Epithelial cell of prostate (primary cell): ENCODE results near the gene STMND1.

Experiments
- DNase-seq: peaks from one replicate; pipeline ENCODE4 v3.0.0-alpha.2; 2011; ENCODE audit warnings: low read depth, low spot score
- H3K27ac ChIP-seq: fragments of 450-650 bp; 2 replicates; pipeline ENCODE4 v1.5.1; 2017; ENCODE audit warnings: mild to moderate bottlenecking

The STMND1 gene

DNA sequence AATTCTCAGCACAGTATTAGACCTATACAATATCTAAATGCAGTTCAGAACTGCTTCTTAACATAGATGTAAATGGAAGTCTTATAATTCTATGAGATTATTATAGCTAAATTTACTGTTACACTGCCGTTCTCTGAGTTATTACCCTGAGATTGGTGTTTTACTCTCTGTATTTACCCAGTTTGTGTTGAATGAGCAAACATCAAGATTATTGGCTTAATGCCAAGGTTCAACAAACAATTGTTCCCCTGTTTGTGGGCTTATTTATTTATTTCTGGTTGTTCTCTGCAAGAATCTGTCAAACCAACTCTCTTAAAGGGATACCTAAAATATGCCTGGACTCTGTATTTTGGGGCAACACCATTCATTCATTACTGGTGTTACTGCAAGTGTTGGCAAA is 5.2 kb upstream of the STMND1 start:
- DNase-seq = no peak
- H3K27ac ChIP-seq = no peak overlapping the region

GRCh38 chr6:17097982-17098381 is 3.9 kb upstream of the STMND1 start:
- DNase-seq = no peak
- H3K27ac ChIP-seq = no peak overlapping the region

DNA sequence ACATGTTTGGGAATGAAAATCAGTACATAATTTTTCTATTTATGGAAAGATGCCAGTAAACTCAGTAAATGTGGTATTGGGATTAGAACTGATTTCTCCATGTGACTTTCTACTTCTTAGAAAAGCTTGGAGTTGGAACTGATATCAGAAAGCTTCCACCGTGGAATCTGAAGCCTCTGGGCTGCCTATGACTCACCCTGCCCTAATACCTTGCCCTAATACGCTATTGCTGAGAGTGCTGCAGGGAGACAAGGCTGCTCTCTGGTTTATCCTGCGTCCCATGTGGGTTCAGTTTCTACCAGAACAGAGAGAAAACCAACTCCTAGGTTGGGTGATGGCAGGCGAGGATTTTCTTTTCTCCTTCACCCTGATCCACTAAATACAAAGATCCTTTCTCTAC is 3.3 kb upstream of the STMND1 start:
- no peak for DNase-seq
- H3K27ac ChIP-seq = no peak overlapping the region

- no peak overlapping the region for H3K27ac ChIP-seq
These were observed 2.3 kb upstream of the STMND1 start for GRCh38 chr6:17099401-17100059.

GRCh38 chr6:17100806-17101205 is 1.0 kb upstream of the STMND1 start:
- H3K27ac ChIP-seq = no peak overlapping the region
- DNase-seq = no peak

More at GRCh38 chr6:17099401-17100059, 2.3 kb upstream of the STMND1 start:
- no peak for DNase-seq

DNA sequence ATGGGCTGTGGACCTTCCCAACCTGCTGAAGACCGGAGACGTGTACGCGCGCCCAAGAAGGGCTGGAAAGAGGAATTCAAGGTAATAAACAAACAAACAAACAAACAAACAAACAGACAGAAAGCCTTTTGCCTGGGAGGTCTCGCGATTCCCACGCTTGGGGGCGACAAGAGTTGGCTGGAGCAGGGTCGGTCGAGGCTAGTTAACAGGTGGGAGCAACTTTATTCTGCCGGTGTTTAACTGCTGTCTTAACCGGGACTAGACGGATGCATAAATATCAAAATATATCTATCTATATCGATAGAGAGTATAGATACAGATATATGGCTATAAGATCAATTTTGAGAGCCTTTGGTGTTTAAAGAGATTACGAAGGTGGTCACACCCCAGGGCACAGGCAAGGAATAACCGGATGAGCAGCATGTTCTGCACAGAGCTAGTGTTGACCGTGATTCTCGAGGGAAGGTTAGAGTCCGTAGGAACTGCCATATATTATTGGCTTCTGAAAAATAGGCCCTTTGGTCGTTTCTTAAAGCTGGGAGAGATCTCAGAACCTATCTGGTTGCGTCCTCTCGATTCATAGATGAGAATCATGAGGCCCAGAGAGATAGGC is 514 bp downstream of the STMND1 start:
- DNase-seq = no peak
- no peak overlapping the region for H3K27ac ChIP-seq

DNA sequence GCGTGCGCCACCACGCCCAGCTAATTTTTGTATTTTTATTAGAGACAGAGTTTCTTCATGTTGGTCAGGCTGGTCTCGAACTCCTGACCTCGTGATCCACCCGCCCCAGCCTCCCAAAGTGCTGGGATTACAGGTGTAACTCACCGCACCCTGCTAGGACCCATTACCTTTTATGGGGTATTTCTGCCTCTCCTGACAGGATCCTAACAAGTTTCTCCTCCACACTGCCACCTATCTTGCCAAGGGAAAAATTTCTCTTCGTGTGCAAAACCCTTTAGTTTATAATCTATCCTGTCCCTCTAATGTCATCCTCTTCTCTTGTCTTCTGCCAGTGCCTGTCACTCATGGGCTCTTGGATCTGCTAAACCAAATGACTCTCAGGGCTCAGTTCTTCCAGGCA is 1.9 kb downstream of the STMND1 start:
- no peak for DNase-seq
- no peak overlapping the region for H3K27ac ChIP-seq

GRCh38 chr6:17107863-17108262 is 6.0 kb downstream of the STMND1 start:
- no peak for DNase-seq
- no peak overlapping the region for H3K27ac ChIP-seq

DNA sequence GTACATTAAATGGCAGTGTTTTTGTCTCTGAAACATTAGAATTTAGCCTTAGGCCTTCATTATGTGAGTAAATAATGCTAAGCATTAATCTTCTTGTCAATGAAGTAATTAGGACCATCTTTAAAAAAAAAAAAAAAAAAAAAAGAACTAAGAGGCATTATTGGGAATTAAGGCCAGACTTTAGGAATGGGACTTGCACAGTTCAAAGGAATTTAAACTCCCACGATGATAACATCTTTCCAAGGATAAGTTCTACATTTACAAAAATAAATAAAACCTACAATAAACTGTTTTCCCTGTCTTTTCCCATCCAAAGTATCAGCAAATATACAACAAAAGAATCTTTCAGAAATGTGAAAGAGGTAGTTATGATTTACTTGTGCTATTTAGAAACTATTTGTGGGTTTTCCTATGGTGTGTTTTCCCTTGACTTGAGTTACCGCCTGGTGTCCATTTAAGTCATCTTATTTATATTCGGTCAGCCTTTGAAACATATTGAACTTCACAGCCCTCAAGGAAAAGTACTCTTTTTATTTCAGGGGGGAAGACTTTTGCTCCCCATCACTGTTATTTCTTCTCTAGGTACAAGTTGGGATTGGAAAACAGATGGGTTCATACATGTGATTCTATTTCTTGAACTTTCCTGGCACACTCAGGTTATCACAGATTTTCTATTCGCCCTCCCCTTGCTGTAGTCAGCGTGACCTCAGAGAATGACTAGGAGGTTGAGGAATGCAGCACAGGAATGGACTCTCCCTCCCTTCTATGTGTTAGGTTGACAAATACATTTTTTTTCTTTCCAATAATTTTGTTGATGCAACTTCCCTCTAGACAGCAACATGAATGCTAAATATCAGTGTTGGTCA is 13.6 kb downstream of the STMND1 start:
- DNase-seq = peak; percentile 56
- H3K27ac ChIP-seq = peak overlapping the region; percentile 70

DNA sequence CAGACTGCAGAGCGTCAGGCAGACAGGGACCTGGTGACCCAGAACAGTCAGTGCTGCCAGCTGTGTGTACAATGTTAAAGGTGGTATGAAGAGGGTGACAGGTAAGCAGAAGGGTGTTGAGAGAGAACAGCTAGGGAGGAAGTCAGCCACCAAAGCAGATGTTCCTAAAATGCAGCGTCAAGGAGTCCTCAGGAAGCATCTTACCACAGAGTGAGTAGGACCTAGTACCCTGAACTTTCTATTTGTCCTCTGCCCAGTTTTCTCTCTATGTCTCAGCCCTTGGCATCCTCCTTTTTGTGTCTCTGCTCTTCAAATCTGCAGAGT is 14.2 kb downstream of the STMND1 start:
- H3K27ac ChIP-seq = peak overlapping the region; percentile 70
- DNase-seq = no peak

DNA sequence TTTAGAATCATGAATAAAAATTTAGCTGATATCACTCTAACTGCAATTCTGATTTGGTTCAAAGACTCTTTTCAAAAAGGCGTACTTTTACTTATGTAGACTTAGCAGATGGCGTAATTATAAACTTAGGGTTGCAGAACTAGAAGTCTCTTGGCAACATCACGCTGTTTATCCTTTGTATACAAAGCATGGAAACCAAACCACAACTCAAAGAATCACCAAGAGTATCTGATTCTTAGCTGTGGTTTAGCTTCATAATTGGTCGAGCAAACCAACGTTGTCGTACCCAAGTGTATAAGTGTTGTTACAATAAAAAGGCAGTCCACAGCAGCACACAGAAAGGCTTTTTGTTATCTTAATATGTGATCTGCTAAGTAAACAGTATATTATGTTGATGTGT is 18.2 kb downstream of the STMND1 start:
- no peak for DNase-seq
- no peak overlapping the region for H3K27ac ChIP-seq

- H3K27ac ChIP-seq = no peak overlapping the region
- DNase-seq = no peak
These were observed 23.6 kb downstream of the STMND1 start for GRCh38 chr6:17125407-17125806.

- no peak overlapping the region for H3K27ac ChIP-seq
- no peak for DNase-seq
These were observed 28.9 kb downstream of the STMND1 start for GRCh38 chr6:17130786-17131185.

GRCh38 chr6:17132967-17133366 is 31.1 kb downstream of the STMND1 start:
- no peak overlapping the region for H3K27ac ChIP-seq
- no peak for DNase-seq

- H3K27ac ChIP-seq = no peak overlapping the region
- DNase-seq = no peak
These were observed 36.2 kb downstream of the STMND1 start for GRCh38 chr6:17138033-17138432.

- no peak for DNase-seq
- no peak overlapping the region for H3K27ac ChIP-seq
These were observed 42.2 kb downstream of the STMND1 start for GRCh38 chr6:17144016-17144415.

DNA sequence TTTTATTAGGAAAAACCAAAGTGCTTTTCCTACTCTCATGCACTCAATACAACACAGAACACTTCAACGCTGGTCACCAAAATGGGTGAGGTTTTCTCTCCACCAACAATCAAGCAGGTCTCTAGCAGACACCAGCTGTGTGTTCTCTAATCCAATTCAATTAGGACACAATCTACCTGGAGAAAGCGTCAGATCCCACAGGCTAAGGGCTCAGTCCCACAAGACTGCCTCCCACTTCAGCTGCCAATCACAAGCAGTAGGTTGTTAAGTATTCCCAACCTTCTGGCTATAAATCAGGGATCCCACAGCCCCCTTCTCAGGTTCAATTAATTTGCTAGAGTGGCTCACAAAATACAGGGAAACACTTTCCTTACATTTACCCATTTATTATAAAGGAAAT is 47.7 kb downstream of the STMND1 start:
- H3K27ac ChIP-seq = no peak overlapping the region
- DNase-seq = no peak

DNA sequence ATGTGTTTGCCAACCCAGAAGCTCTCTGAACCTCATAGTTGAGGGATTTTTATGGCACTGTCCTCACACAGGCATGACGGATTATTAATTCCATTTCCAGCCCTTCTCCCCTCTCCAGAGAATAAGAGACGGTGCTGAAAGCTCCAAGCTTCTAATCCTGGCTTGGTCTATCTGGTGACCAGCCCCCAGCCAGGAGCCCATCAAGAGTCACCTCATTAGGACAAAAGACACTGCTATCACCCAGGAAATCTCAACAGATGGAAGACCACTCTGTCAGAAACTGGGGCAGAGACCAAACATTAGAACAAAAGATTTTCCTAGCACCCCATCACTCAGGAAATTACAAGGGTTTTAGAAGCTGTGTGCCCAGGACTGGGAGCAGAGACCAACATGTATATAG is 48.2 kb downstream of the STMND1 start:
- DNase-seq = no peak
- no peak overlapping the region for H3K27ac ChIP-seq

GRCh38 chr6:17151888-17152287 is 50.0 kb downstream of the STMND1 start:
- DNase-seq = no peak
- H3K27ac ChIP-seq = no peak overlapping the region

- no peak for DNase-seq
- H3K27ac ChIP-seq = no peak overlapping the region
These were observed 50.9 kb downstream of the STMND1 start for GRCh38 chr6:17152703-17153102.

DNA sequence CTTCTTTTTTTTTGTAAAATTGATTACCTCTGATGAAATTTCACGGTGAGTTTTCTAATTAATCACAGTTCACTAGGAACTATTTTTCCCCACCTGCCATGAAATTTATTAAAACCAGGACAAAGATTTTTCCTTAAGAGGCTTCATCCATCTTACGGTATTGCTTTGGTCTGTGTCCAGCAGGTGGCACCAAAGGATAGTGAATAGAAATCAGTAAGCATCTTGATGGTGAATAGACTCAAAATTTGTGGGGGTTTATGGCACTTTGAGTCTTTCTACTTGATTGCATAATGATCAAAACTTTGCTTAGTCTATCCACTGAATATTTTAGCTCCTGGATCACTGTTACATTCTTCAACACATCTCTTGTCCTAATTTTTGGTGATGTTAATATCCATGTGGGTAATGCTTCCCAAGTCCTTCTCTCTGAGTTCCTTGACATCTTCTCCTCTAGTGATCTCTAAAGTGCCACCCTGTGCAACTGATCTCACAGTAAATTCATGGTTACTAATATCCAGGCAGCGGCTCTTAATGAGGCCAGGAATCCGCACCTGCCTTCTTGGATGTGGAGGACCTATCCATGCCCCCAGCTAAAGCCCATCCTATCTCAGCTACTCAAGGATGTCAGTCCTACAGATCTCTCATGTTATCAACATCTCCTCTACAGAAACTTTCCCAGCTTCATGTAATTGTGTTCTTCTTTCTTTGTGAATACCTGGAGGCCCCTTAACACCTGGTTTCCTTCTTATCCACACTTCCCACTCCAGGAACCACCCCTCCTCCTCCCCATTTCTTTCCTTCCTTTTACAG is 54.5 kb downstream of the STMND1 start:
- no peak overlapping the region for H3K27ac ChIP-seq
- no peak for DNase-seq
